ENCODE measurements around the gene C3orf20.

The C3orf20 gene

GRCh38 chr3:14725013-14725412 is 50.1 kb downstream of the C3orf20 start:
- CTCF ChIA-PET: no interaction called here
- TF ChIP-seq L3MBTL2 (conservative IDR thresholded peaks at IDR 0.05) (no peak), CTBP1 (IDR thresholded peaks at IDR 0.05; ENCODE audit: borderline replicate concordance) (no peak), LEF1 (IDR thresholded peaks at IDR 0.05; ENCODE audit: borderline replicate concordance) (no peak), FOXA1 (IDR thresholded peaks at IDR 0.05) (no peak), PKNOX1 (IDR thresholded peaks at IDR 0.05) (no peak), FOXM1 (IDR thresholded peaks at IDR 0.05; ENCODE audit: borderline replicate concordance) (no peak), BHLHE40 (IDR thresholded peaks at IDR 0.05; ENCODE audit: borderline replicate concordance) (no peak), ELF4 (IDR thresholded peaks at IDR 0.05) (no peak), TARDBP (IDR thresholded peaks at IDR 0.05) (no peak), SUZ12 (IDR thresholded peaks at IDR 0.05) (no peak), FOXK2 (IDR thresholded peaks at IDR 0.05) (no peak), SP1 (IDR thresholded peaks at IDR 0.05) (no peak), HDGF (IDR thresholded peaks at IDR 0.05; ENCODE audit: borderline replicate concordance) (no peak), ZNF384 (IDR thresholded peaks at IDR 0.05) (no peak), NFRKB (IDR thresholded peaks at IDR 0.05) (no peak), ARNT (IDR thresholded peaks at IDR 0.05) (no peak)
- POLR2A ChIA-PET: no interaction called here
- no peak for DNase-seq (ENCODE audit: extremely low spot score)

GRCh38 chr3:14725564-14726440 is 50.9 kb downstream of the C3orf20 start:
- DNase-seq (ENCODE audit: extremely low spot score): no peak
- ChIA-PET CTCF (no interaction called here), POLR2A (no interaction called here)
- TF ChIP-seq CTBP1 (IDR thresholded peaks at IDR 0.05; ENCODE audit: borderline replicate concordance) (no peak), NFRKB (IDR thresholded peaks at IDR 0.05) (no peak)

DNA sequence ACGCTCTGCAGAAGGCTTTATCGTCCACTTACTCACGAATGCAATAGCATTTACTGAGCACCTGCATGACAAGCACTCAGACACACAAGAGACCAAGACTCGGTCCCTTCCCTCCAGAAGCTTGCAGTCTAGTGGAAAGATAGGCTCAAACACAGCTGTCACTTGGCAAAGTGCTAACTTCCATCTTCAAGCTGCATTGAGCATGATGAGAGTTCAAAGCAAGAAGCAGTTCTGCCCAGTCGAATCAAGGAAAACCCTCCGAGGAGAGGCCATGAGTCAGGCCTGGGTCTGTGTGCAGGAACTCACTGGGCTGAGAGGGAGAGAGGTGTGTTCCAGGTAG is 51.5 kb downstream of the C3orf20 start:
- CTCF ChIA-PET: no interaction called here
- no peak for DNase-seq (ENCODE audit: extremely low spot score)
- no peak for TF ChIP-seq LEF1 (IDR thresholded peaks at IDR 0.05; ENCODE audit: borderline replicate concordance)
- no peak for TF ChIP-seq CTBP1 (IDR thresholded peaks at IDR 0.05; ENCODE audit: borderline replicate concordance)
- no peak for TF ChIP-seq PKNOX1 (IDR thresholded peaks at IDR 0.05)
- no peak for TF ChIP-seq L3MBTL2 (conservative IDR thresholded peaks at IDR 0.05)
- TF ChIP-seq SP1 (IDR thresholded peaks at IDR 0.05): no peak
- POLR2A ChIA-PET: no interaction called here

DNA sequence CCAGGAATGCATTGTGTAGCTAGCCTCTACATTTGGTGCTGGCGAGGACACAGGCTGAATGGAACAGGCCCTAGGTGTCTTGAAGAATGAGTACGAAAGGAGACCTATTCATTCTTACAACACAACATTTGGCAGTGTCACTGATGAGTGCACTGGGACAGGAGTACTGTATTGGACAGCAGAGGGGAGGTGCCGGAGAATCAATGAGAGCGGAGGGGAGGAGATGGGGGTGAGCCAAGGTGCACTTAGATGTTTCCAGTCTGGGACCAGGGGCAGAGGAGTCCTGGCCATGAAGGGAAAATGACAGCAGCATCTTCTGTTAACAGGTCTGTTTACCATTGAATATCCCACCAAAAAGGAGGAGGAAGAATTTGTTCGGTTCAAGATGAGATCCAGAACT is 53.2 kb downstream of the C3orf20 start:
- ChIA-PET CTCF (no interaction called here), POLR2A (no interaction called here)
- no peak for DNase-seq (ENCODE audit: extremely low spot score)
- TF ChIP-seq PKNOX1 (IDR thresholded peaks at IDR 0.05) (no peak), SUZ12 (IDR thresholded peaks at IDR 0.05) (no peak), FOXK2 (IDR thresholded peaks at IDR 0.05) (no peak), LEF1 (IDR thresholded peaks at IDR 0.05; ENCODE audit: borderline replicate concordance) (no peak), SP1 (IDR thresholded peaks at IDR 0.05) (no peak), BHLHE40 (IDR thresholded peaks at IDR 0.05; ENCODE audit: borderline replicate concordance) (no peak), HDGF (IDR thresholded peaks at IDR 0.05; ENCODE audit: borderline replicate concordance) (no peak), FOXM1 (IDR thresholded peaks at IDR 0.05; ENCODE audit: borderline replicate concordance) (no peak), ARNT (IDR thresholded peaks at IDR 0.05) (no peak), ZNF384 (IDR thresholded peaks at IDR 0.05) (no peak), TARDBP (IDR thresholded peaks at IDR 0.05) (no peak), FOXA1 (IDR thresholded peaks at IDR 0.05) (no peak), L3MBTL2 (conservative IDR thresholded peaks at IDR 0.05) (no peak)

- POLR2A ChIA-PET: no interaction called here
- no peak for TF ChIP-seq CTBP1 (IDR thresholded peaks at IDR 0.05; ENCODE audit: borderline replicate concordance)
- DNase-seq (ENCODE audit: extremely low spot score): no peak
- CTCF ChIA-PET: no interaction called here
Observed at GRCh38 chr3:14730703-14731382, 55.9 kb downstream of the C3orf20 start.

DNA sequence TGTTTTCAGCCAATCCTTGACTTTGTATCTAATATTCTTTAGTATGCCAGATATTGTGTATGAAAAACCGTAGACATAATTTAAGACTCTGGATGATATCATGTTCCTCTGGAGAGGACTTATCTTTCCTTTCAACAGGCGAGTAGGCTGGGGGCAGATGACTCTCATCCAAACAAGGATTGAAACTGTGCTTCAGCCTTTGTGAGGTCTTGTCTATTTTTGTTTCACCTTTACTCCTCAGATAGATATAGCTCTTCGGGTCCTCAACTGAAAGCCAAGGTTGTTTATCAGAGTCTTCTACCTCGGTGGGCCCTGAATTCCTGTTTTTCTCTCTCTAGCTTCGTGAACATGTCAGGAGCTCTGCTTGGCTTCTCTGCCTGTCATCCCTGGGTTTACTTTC is 66.0 kb downstream of the C3orf20 start:
- no peak for DNase-seq (ENCODE audit: extremely low spot score)
- no peak for TF ChIP-seq SUZ12 (IDR thresholded peaks at IDR 0.05)
- no peak for TF ChIP-seq NFRKB (IDR thresholded peaks at IDR 0.05)
- TF ChIP-seq L3MBTL2 (conservative IDR thresholded peaks at IDR 0.05): no peak
- TF ChIP-seq SP1 (IDR thresholded peaks at IDR 0.05): no peak
- TF ChIP-seq ARNT (IDR thresholded peaks at IDR 0.05): no peak
- TF ChIP-seq ELF4 (IDR thresholded peaks at IDR 0.05): no peak
- no peak for TF ChIP-seq FOXK2 (IDR thresholded peaks at IDR 0.05)
- no peak for TF ChIP-seq LEF1 (IDR thresholded peaks at IDR 0.05; ENCODE audit: borderline replicate concordance)
- TF ChIP-seq PKNOX1 (IDR thresholded peaks at IDR 0.05): no peak
- no peak for TF ChIP-seq BHLHE40 (IDR thresholded peaks at IDR 0.05; ENCODE audit: borderline replicate concordance)
- no peak for TF ChIP-seq CTBP1 (IDR thresholded peaks at IDR 0.05; ENCODE audit: borderline replicate concordance)
- no peak for TF ChIP-seq FOXM1 (IDR thresholded peaks at IDR 0.05; ENCODE audit: borderline replicate concordance)
- TF ChIP-seq FOXA1 (IDR thresholded peaks at IDR 0.05): no peak
- no peak for TF ChIP-seq ZNF384 (IDR thresholded peaks at IDR 0.05)
- no peak for TF ChIP-seq TARDBP (IDR thresholded peaks at IDR 0.05)
- TF ChIP-seq HDGF (IDR thresholded peaks at IDR 0.05; ENCODE audit: borderline replicate concordance): no peak
- POLR2A ChIA-PET: no interaction called here
- CTCF ChIA-PET: no interaction called here
